HepG2 (cell line): ENCODE measurements around the gene DHRS4L2. TPM values are rescaled to one million over a fixed set of nuclear protein-coding genes. Genes with fewer than 3 reads are reported as not detected.
"Not testable (repeated sequence)": the region's sequence is repeated elsewhere in the genome, so short reads cannot be mapped to it uniquely, and the experiment has no call there.

Experiments used
- ATAC-seq: fragments of 200-7000 bp; cut with Tn5 transposase; 3 replicates; pipeline ENCODE4 v1.9.1; 2020; ENCODE audit warnings: mild to moderate bottlenecking, moderate library complexity
- BruUV-seq: library from RNA; stranded (reverse); fragments of 400-500 nt; replicated peaks from 2 replicates; lab custom pipeline; 2021; lab: Mats Ljungman, UMichigan
- CTCF ChIA-PET: fragments of 300-600 bp; formaldehyde crosslinking; extraction: SDS; loops from one replicate; lab custom pipeline; 2021; ENCODE audit warnings: low total read pairs, inconsistent platforms, low intra/inter-chr PET ratio; lab: Yijun Ruan, JAX
- POLR2A ChIA-PET: fragments of 350-600 bp; sonication (Branson Sonifier 250); formaldehyde crosslinking; loops from one replicate; lab custom pipeline; 2020; ENCODE audit warnings: antibody characterized with exemption, inconsistent platforms; lab: Yijun Ruan, JAX
- DNase-seq: peaks from one replicate; pipeline ENCODE4 v3.0.0-alpha.2; 2015; ENCODE audit warnings: low spot score
- FAIRE-seq: peaks from 3 replicates; lab custom pipeline; 2011; peaks lifted over from hg19 to GRCh38; lab: Jason Lieb, UNC
- H2AFZ ChIP-seq: one replicate; pipeline ENCODE4 v1.6.1; 2011; ENCODE audit warnings: low read length, inconsistent platforms
- H3K27ac ChIP-seq: fragments of 300-600 bp; 3 replicates; pipeline ENCODE4 v1.8.0; 2011; ENCODE audit warnings: mixed run types, mild to moderate bottlenecking, mixed read lengths, low read length, inconsistent platforms; ENCODE audit not compliant: insufficient read depth; ENCODE audit errors: extremely low read length
- H3K27me3 ChIP-seq, 2 experiments: fragments of 200-600 bp in 1 of 2; 2 replicates in 1 of 2; 3 replicates in 1 of 2; pipeline versions ENCODE4 v1.6.0 to v1.8.0; 2011; ENCODE audit warnings: low read length in 2 of 2, mild to moderate bottlenecking in 2 of 2, moderate library complexity in 2 of 2, inconsistent platforms in 1 of 2; ENCODE audit not compliant: insufficient read depth in 2 of 2, control insufficient read depth in 1 of 2
- H3K36me3 ChIP-seq, 2 experiments: fragments of 200-600 bp in 1 of 2; replicated peaks in 1 of 2; 2 replicates in 1 of 2; 3 replicates in 1 of 2; pipeline versions ENCODE4 v1.5.1 to v1.8.0; 2011; ENCODE audit warnings: low read length in 2 of 2, inconsistent platforms in 1 of 2; ENCODE audit not compliant: insufficient read depth in 2 of 2, control insufficient read depth in 1 of 2
- H3K4me1 ChIP-seq: 2 replicates; pipeline ENCODE4 v1.5.1; 2012; ENCODE audit warnings: low read length, inconsistent platforms; ENCODE audit not compliant: insufficient read depth
- H3K4me2 ChIP-seq: 2 replicates; pipeline ENCODE4 v1.6.0; 2011; ENCODE audit warnings: low read depth, low read length, inconsistent platforms
- H3K4me3 ChIP-seq, 3 experiments: fragments of 200-600 bp in 1 of 3; sonication (generic), shearing (Covaris generic) in 1 of 3; replicated peaks in 1 of 3; 2 replicates each; pipeline ENCODE4 v1.5.1; 2011 to 2016; ENCODE audit warnings: low read length in 3 of 3, inconsistent platforms in 2 of 3, low read depth in 2 of 3, mild to moderate bottlenecking in 2 of 3, control low read depth in 1 of 3, mixed read lengths in 1 of 3; ENCODE audit not compliant: insufficient read depth in 1 of 3
- H3K79me2 ChIP-seq: one replicate; pipeline ENCODE4 v1.6.1; 2011; ENCODE audit warnings: low read length, inconsistent platforms; ENCODE audit not compliant: insufficient read depth
- H3K9ac ChIP-seq: 2 replicates; pipeline ENCODE4 v1.6.0; 2011; ENCODE audit warnings: mild to moderate bottlenecking, low read depth, low read length, inconsistent platforms; ENCODE audit not compliant: insufficient read depth
- H3K9me3 ChIP-seq: 2 replicates; pipeline ENCODE4 v1.5.1; 2012; ENCODE audit warnings: mild to moderate bottlenecking, low read length
- H4K20me1 ChIP-seq: 2 replicates; pipeline ENCODE4 v1.6.0; 2011; ENCODE audit warnings: inconsistent platforms, mild to moderate bottlenecking, low read length, moderate library complexity; ENCODE audit not compliant: insufficient read depth
- ERF ChIP-seq: IDR thresholded peaks from 2 replicates; pipeline ENCODE4 v1.6.1; 2018; ENCODE audit warnings: missing biosample characterization, missing genetic modification reagents
- PRDM15 ChIP-seq: sonication (generic); formaldehyde crosslinking; IDR thresholded peaks from 2 replicates; pipeline ENCODE4 v1.4.0; 2020; ENCODE audit warnings: missing genetic modification reagents
- SOX6 ChIP-seq, 2 experiments: fragments of 450-650 bp in 1 of 2; sonication (generic) in 1 of 2; formaldehyde crosslinking in 1 of 2; IDR thresholded peaks; 2 replicates each; pipeline versions ENCODE4 v1.4.0 to v1.6.1; 2017 to 2020; ENCODE audit warnings: antibody characterized with exemption in 1 of 2, mild to moderate bottlenecking in 1 of 2, missing genetic modification reagents in 1 of 2
- ZNF510 ChIP-seq: sonication (generic); formaldehyde crosslinking; IDR thresholded peaks from 2 replicates; pipeline ENCODE4 v1.4.0; 2020; ENCODE audit warnings: low read depth, mild to moderate bottlenecking, missing genetic modification reagents
- whole genome bisulfite sequencing: methylation state at CpG from one replicate; pipeline ENCODE4 v1.1.6; 2017; ENCODE audit warnings: low lambda C conversion rate; 5-methylcytosine and 5-hydroxymethylcytosine counted together
- in situ Hi-C: cut with HindIII; loops from 2 replicates; pipeline ENCODE4 v1.10.0; 2017; ENCODE audit warnings: low pct_unique_long_range_greater_than_20kb; ENCODE audit not compliant: extremely low pct_ligation_motif_present
- intact Hi-C: fragments of 100-400 bp; cut with micrococcal nuclease; formaldehyde crosslinking; loops from one replicate; pipeline ENCODE4 v1.10.0; 2022; ENCODE audit not compliant: unreplicated experiment
- polyA plus RNA-seq, 8 experiments: library from polyadenylated mRNA; depleted of rRNA in 3 of 8; stranded (reverse) in 7 of 8; unstranded in 1 of 8; fragments of >200 nt; fragmentation: Illumina TruSeq in 4 of 8; extraction: Trizol in 4 of 8; gene quantifications; 2 replicates each; pipeline versions ENCODE4 v1.2.1 to v1.2.3, GENCODE V29; 2011 to 2016; ENCODE audit warnings: low read depth in 4 of 8, missing spikeins in 1 of 8, mixed read lengths in 1 of 8; ENCODE audit not compliant: insufficient read depth in 1 of 8
- total RNA-seq, 5 experiments: library from RNA; depleted of rRNA; stranded (reverse); fragments of >200 nt; fragmentation: Illumina TruSeq; extraction: Trizol; gene quantifications; 2 replicates each; pipeline ENCODE4 v1.2.3, GENCODE V29; 2016; ENCODE audit warnings: low read depth in 1 of 5
- TF ChIP-seq, protein P1 (sequence below): sonication (generic); formaldehyde crosslinking; IDR thresholded peaks from 2 replicates; pipeline ENCODE4 v1.4.0; 2020; ENCODE audit warnings: missing genetic modification reagents

The DHRS4L2 gene
- total and polyA plus RNA-seq, 2 of the 13 experiments (the other 11 are each of a cell fraction or from before 2014, with no cell fraction given), result 24.7 to 38.2 TPM

DNA sequence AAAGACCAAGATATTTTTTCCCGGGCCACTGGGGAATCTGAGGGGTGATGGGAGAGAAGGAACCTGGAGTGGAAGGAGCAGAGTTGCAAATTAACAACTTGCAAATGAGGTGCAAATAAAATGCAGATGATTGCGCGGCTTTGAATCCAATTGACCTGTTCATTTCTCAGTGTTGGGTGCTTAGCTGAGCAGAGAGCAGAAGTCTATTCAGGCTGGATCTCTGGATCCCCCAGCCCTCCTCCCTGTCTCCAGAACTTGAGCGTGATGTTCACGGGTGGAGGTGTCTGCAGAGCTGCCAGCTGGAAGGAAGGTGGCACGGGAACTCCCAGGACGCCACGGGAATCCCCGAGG is 19.6 kb upstream of the DHRS4L2 start:
- POLR2A ChIA-PET, result interaction anchor here (1.6 kb wide), 1 partner anchor 126 kb away, joined by 6 read pairs; no protein-coding TSS in a partner anchor
- intact Hi-C loops, H3K9me3 ChIP-seq, H4K20me1 ChIP-seq, FAIRE-seq, DNase-seq, H2AFZ ChIP-seq, in situ Hi-C loops, CTCF ChIA-PET, H3K27ac ChIP-seq, H3K27me3 ChIP-seq, H3K36me3 ChIP-seq, H3K79me2 ChIP-seq: not testable (repeated sequence)
- TF ChIP-seq PRDM15 (CRISPR knock-in tag), result 0 out of 2 replicates have a peak, but pooled peaks have one; percentile 5
- Histone ChIP-seq H3K9ac (peak overlapping the region; percentile 56), H3K4me2 (peak overlapping the region; percentile 88), H3K4me1 (peaks cover 36% of the 10 kb centered on the region), H3K4me3 (peak overlapping the region in 2 of 3 experiments; percentile 67 to 72; a peak in 3 of 6 replicates)
- ATAC-seq, result peak; percentile 14
- BruUV-seq, result TSS peak; percentile 67
- 46% methylated on average over 4 of the region's 9 CpGs for WGBS

- FAIRE-seq; H2AFZ ChIP-seq; H3K9me3 ChIP-seq; CTCF ChIA-PET; H3K36me3 ChIP-seq; intact Hi-C loops; H4K20me1 ChIP-seq; BruUV-seq; H3K27me3 ChIP-seq; H3K79me2 ChIP-seq; TF ChIP-seq SOX6 (IDR thresholded peaks at IDR 0.05): not testable (repeated sequence)
- WGBS, result 17% methylated on average over 52 of the region's 61 CpGs
- peak; percentile 89 for ATAC-seq
- H3K4me3 ChIP-seq, result peak overlapping the region; percentile 47 to 72 (median 67); a peak in 5 of 6 replicates
- peak overlapping the region; percentile 51 for H3K27ac ChIP-seq
- POLR2A ChIA-PET, result interaction anchor here (1.6 kb wide), 1 partner anchor 126 kb away, joined by 6 read pairs; no protein-coding TSS in a partner anchor
- H3K9ac ChIP-seq, result peak overlapping the region; percentile 56
- DNase-seq, result peak; percentile 35
- in situ Hi-C loops, result loop anchor here (5.0 kb wide), 1 partner anchor 43 kb away; no protein-coding TSS in a partner anchor
- peaks cover 42% of the 10 kb centered on the region for H3K4me1 ChIP-seq
- peak overlapping the region; percentile 88 for H3K4me2 ChIP-seq
- peak; percentile 53; the same call in 1 of the 2 replicates for TF ChIP-seq SOX6 (CRISPR knock-in tag; IDR thresholded peaks at IDR 0.05)
- peak; percentile 92 for TF ChIP-seq ERF (CRISPR knock-in tag)
- TF ChIP-seq ZNF510 (CRISPR knock-in tag), result 0 out of 2 replicates have a peak, but pooled peaks have one; percentile 54
- TF ChIP-seq, protein P1, sequence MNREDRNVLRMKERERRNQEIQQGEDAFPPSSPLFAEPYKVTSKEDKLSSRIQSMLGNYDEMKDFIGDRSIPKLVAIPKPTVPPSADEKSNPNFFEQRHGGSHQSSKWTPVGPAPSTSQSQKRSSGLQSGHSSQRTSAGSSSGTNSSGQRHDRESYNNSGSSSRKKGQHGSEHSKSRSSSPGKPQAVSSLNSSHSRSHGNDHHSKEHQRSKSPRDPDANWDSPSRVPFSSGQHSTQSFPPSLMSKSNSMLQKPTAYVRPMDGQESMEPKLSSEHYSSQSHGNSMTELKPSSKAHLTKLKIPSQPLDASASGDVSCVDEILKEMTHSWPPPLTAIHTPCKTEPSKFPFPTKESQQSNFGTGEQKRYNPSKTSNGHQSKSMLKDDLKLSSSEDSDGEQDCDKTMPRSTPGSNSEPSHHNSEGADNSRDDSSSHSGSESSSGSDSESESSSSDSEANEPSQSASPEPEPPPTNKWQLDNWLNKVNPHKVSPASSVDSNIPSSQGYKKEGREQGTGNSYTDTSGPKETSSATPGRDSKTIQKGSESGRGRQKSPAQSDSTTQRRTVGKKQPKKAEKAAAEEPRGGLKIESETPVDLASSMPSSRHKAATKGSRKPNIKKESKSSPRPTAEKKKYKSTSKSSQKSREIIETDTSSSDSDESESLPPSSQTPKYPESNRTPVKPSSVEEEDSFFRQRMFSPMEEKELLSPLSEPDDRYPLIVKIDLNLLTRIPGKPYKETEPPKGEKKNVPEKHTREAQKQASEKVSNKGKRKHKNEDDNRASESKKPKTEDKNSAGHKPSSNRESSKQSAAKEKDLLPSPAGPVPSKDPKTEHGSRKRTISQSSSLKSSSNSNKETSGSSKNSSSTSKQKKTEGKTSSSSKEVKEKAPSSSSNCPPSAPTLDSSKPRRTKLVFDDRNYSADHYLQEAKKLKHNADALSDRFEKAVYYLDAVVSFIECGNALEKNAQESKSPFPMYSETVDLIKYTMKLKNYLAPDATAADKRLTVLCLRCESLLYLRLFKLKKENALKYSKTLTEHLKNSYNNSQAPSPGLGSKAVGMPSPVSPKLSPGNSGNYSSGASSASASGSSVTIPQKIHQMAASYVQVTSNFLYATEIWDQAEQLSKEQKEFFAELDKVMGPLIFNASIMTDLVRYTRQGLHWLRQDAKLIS (CRISPR knock-in tag), result 0 out of 2 replicates have a peak, but pooled peaks have one; percentile 57
Observed at GRCh38 chr14:23969481-23970282, 19.0 kb upstream of the DHRS4L2 start.
